Hepatocyte (in vitro differentiated cells): ENCODE measurements around the gene THSD4. TPM values are rescaled to one million over a fixed set of nuclear protein-coding genes. Genes with fewer than 3 reads are reported as not detected.
A peak's percentile ranks its signal among the peaks of the same experiment; 100 is the strongest.

Source experiments
- DNase-seq: peaks from one replicate; pipeline ENCODE4 v3.0.0-alpha.2; 2016; ENCODE audit warnings: low spot score
- H2AFZ ChIP-seq: fragments of 200-600 bp; sonication (generic); 2 replicates; pipeline ENCODE4 v1.6.0; 2016; ENCODE audit warnings: antibody characterized with exemption, mild to moderate bottlenecking
- H3K27ac ChIP-seq: fragments of 200-600 bp; sonication (generic); 2 replicates; pipeline ENCODE4 v1.5.1; 2016; ENCODE audit warnings: mild to moderate bottlenecking
- H3K27me3 ChIP-seq: fragments of 200-600 bp; sonication (generic); 2 replicates; pipeline ENCODE4 v1.6.1; 2016
- H3K36me3 ChIP-seq: fragments of 200-600 bp; sonication (generic); replicated peaks from 2 replicates; pipeline ENCODE4 v1.5.1; 2016; ENCODE audit warnings: low read depth; ENCODE audit not compliant: insufficient read depth
- H3K4me1 ChIP-seq: fragments of 200-600 bp; sonication (generic); 2 replicates; pipeline ENCODE4 v1.5.1; 2016; ENCODE audit warnings: mild to moderate bottlenecking, moderate library complexity; ENCODE audit not compliant: insufficient read depth
- H3K4me2 ChIP-seq: fragments of 200-600 bp; sonication (generic); 2 replicates; pipeline ENCODE4 v1.6.0; 2016
- H3K4me3 ChIP-seq: fragments of 200-600 bp; sonication (generic); 2 replicates; pipeline ENCODE4 v1.5.1; 2016; ENCODE audit warnings: mild to moderate bottlenecking
- H3K79me2 ChIP-seq: fragments of 200-600 bp; sonication (generic); 2 replicates; pipeline ENCODE4 v1.6.0; 2017; ENCODE audit warnings: mild to moderate bottlenecking
- H3K9me2 ChIP-seq: fragments of 200-600 bp; sonication (generic); replicated peaks from 2 replicates; pipeline ENCODE4 v1.6.0; 2017; ENCODE audit warnings: mild to moderate bottlenecking; ENCODE audit not compliant: insufficient read depth
- H3K9me3 ChIP-seq: fragments of 200-600 bp; sonication (generic); 2 replicates; pipeline ENCODE4 v1.5.1; 2016; ENCODE audit warnings: low read depth, mild to moderate bottlenecking
- H4K20me1 ChIP-seq: fragments of 200-600 bp; sonication (generic); 2 replicates; pipeline ENCODE4 v1.6.0; 2016; ENCODE audit warnings: mild to moderate bottlenecking; ENCODE audit not compliant: insufficient read depth, poor library complexity, severe bottlenecking
- CTCF ChIP-seq: fragments of 200-600 bp; sonication (generic); IDR thresholded peaks from 2 replicates; pipeline ENCODE4 v1.5.1; 2016; ENCODE audit warnings: antibody characterized with exemption, mild to moderate bottlenecking; ENCODE audit not compliant: poor library complexity
- EZH2 ChIP-seq: fragments of 200-600 bp; sonication (generic); IDR thresholded peaks from 2 replicates; pipeline ENCODE4 v1.6.1; 2016; ENCODE audit warnings: antibody characterized with exemption, mild to moderate bottlenecking, borderline replicate concordance
- EZH2phosphoT487 ChIP-seq: fragments of 200-600 bp; sonication (generic); IDR thresholded peaks from one replicate; pipeline ENCODE4 v1.6.1; 2018; ENCODE audit warnings: antibody characterized with exemption, mild to moderate bottlenecking, low read depth, moderate library complexity; ENCODE audit not compliant: unreplicated experiment, severe bottlenecking
- WGBS: methylation state at CpG from one replicate; pipeline ENCODE4 v1.1.6; 2016; ENCODE audit warnings: low lambda C conversion rate; ENCODE audit errors: missing lambda C conversion rate; 5-methylcytosine and 5-hydroxymethylcytosine counted together
- polyA plus RNA-seq: library from polyadenylated mRNA; unstranded; fragments of >200 nt; fragmentation: Nextera tagmentation; extraction: Ambion mirVana; gene quantifications from 2 replicates; pipeline ENCODE4 v1.2.1, GENCODE V29; 2016
- total RNA-seq: library from RNA; depleted of rRNA; stranded (reverse); fragments of >200 nt; gene quantifications from 2 replicates; pipeline ENCODE4 v1.2.3, GENCODE V29; 2014

THSD4 gene
- total and polyA plus RNA-seq, 2 experiments from 2014 or later, result 4.3 to 7.0 TPM

- Histone ChIP-seq H3K27ac (peak overlapping the region; percentile 48), H3K27me3 (no peaks in the 10 kb centered on the region), H3K4me3 (no peak overlapping the region), H3K4me1 (peaks cover 13% of the 10 kb centered on the region), H3K9me2 (no peaks in the 10 kb centered on the region), H2AFZ (no peak overlapping the region), H3K9me3 (no peaks in the 10 kb centered on the region), H3K4me2 (no peak overlapping the region), H4K20me1 (no peaks in the 10 kb centered on the region), H3K79me2 (no peaks in the 10 kb centered on the region), H3K36me3 (no peaks in the 10 kb centered on the region)
- no peak for TF ChIP-seq EZH2phosphoT487
- TF ChIP-seq EZH2, result no peak
- DNase-seq, result no peak
- 30% methylated on average over 4 of the region's 4 CpGs for WGBS
These were observed 592.8 kb downstream of the THSD4 start for GRCh38 chr15:71708051-71708429.

GRCh38 chr15:71708741-71709140 lies 593.5 kb downstream of the THSD4 start:
- H3K4me1 ChIP-seq, result peaks cover 13% of the 10 kb centered on the region
- DNase-seq, result no peak
- no peaks in the 10 kb centered on the region for H4K20me1 ChIP-seq
- H3K9me3 ChIP-seq, result no peaks in the 10 kb centered on the region
- no peak overlapping the region for H3K4me2 ChIP-seq
- H3K9me2 ChIP-seq, result no peaks in the 10 kb centered on the region
- H3K4me3 ChIP-seq, result no peak overlapping the region
- H2AFZ ChIP-seq, result no peak overlapping the region
- peak overlapping the region; percentile 48 for H3K27ac ChIP-seq
- no peaks in the 10 kb centered on the region for H3K79me2 ChIP-seq
- WGBS, result 83% methylated on average over 11 of the region's 11 CpGs
- TF ChIP-seq EZH2phosphoT487 (no peak), EZH2 (no peak), CTCF (no peak)
- H3K27me3 ChIP-seq, result no peaks in the 10 kb centered on the region
- H3K36me3 ChIP-seq, result no peaks in the 10 kb centered on the region

- H3K4me3 ChIP-seq, result no peak overlapping the region
- H4K20me1 ChIP-seq, result no peaks in the 10 kb centered on the region
- H2AFZ ChIP-seq, result no peak overlapping the region
- no peaks in the 10 kb centered on the region for H3K9me3 ChIP-seq
- no peaks in the 10 kb centered on the region for H3K27me3 ChIP-seq
- no peak for TF ChIP-seq EZH2phosphoT487
- no peak for TF ChIP-seq CTCF
- no peak for TF ChIP-seq EZH2
- 95% methylated on average over 3 of the region's 3 CpGs for WGBS
- no peak overlapping the region for H3K27ac ChIP-seq
- peaks cover 13% of the 10 kb centered on the region for H3K4me1 ChIP-seq
- H3K4me2 ChIP-seq, result no peak overlapping the region
- no peaks in the 10 kb centered on the region for H3K79me2 ChIP-seq
- H3K9me2 ChIP-seq, result no peaks in the 10 kb centered on the region
- DNase-seq, result no peak
- H3K36me3 ChIP-seq, result no peaks in the 10 kb centered on the region
These were observed 594.6 kb downstream of the THSD4 start for GRCh38 chr15:71709808-71710418.

GRCh38 chr15:71712182-71712581 lies 596.9 kb downstream of the THSD4 start:
- Histone ChIP-seq H2AFZ (no peak overlapping the region), H3K27me3 (no peaks in the 10 kb centered on the region)

More at GRCh38 chr15:71712182-71712581, 596.9 kb downstream of the THSD4 start:
- H3K4me2 ChIP-seq, result no peak overlapping the region
- no peak for DNase-seq
- H3K4me3 ChIP-seq, result no peak overlapping the region
- no peaks in the 10 kb centered on the region for H3K79me2 ChIP-seq
- peaks cover 13% of the 10 kb centered on the region for H3K4me1 ChIP-seq
- H3K36me3 ChIP-seq, result no peaks in the 10 kb centered on the region
- no peaks in the 10 kb centered on the region for H4K20me1 ChIP-seq
- no peaks in the 10 kb centered on the region for H3K9me2 ChIP-seq
- no peaks in the 10 kb centered on the region for H3K9me3 ChIP-seq
- TF ChIP-seq CTCF, result no peak
- TF ChIP-seq EZH2, result no peak
- TF ChIP-seq EZH2phosphoT487, result no peak
- H3K27ac ChIP-seq, result no peak overlapping the region
